Right lobe of liver (tissue), 4 donors: ENCODE measurements around the gene MXRA5.

Source experiments
- POLR2A ChIP-seq: fragments of 450-650 bp; IDR thresholded peaks from one replicate; pipeline ENCODE4 v1.6.1; 2017; ENCODE audit warnings: antibody characterized with exemption, mild to moderate bottlenecking
- TF ChIP-seq, protein P1 (sequence below), 4 donors: fragments of 200-600 bp in 3 of 4; fragments of 450-650 bp in 1 of 4; IDR thresholded peaks; one replicate each; pipeline versions ENCODE4 v1.5.1 to v1.8.0; 2016 to 2022; ENCODE audit warnings: antibody characterized with exemption in 4 of 4, mild to moderate bottlenecking in 2 of 4
- donor health status: DM: no; HTN: no; CAD: no.
- donor health status: DM: no; HTN: no; CAD: no.
- donor health status: DM: no; HTN: yes; CAD: no.

- TF ChIP-seq, protein P1, sequence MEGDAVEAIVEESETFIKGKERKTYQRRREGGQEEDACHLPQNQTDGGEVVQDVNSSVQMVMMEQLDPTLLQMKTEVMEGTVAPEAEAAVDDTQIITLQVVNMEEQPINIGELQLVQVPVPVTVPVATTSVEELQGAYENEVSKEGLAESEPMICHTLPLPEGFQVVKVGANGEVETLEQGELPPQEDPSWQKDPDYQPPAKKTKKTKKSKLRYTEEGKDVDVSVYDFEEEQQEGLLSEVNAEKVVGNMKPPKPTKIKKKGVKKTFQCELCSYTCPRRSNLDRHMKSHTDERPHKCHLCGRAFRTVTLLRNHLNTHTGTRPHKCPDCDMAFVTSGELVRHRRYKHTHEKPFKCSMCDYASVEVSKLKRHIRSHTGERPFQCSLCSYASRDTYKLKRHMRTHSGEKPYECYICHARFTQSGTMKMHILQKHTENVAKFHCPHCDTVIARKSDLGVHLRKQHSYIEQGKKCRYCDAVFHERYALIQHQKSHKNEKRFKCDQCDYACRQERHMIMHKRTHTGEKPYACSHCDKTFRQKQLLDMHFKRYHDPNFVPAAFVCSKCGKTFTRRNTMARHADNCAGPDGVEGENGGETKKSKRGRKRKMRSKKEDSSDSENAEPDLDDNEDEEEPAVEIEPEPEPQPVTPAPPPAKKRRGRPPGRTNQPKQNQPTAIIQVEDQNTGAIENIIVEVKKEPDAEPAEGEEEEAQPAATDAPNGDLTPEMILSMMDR (IDR thresholded peaks at IDR 0.05), result no peak
- TF ChIP-seq POLR2A, result no peak
Observed at GRCh38 chrX:3317191-3317718, 29.2 kb downstream of the MXRA5 start.
